AG04449 (cell line): Measurements from ENCODE around the gene NEURL1.

Experiments
- CTCF ChIA-PET: fragments of 350-600 bp; formaldehyde crosslinking; extraction: SDS; loops from one replicate; lab custom pipeline; 2021; ENCODE audit warnings: antibody characterized with exemption; lab: Yijun Ruan, JAX
- POLR2A ChIA-PET: fragments of 400-600, 350-600 bp; formaldehyde crosslinking; extraction: SDS; loops from one replicate; lab custom pipeline; 2020; ENCODE audit warnings: antibody characterized with exemption, inconsistent platforms; lab: Yijun Ruan, JAX
- DNase-seq: peaks from one replicate; pipeline ENCODE4 v3.0.0-alpha.2; 2010; ENCODE audit warnings: low read depth, low spot score
- H3K4me3 ChIP-seq: 2 replicates; pipeline ENCODE4 v1.5.1; 2011; ENCODE audit warnings: low read depth, mild to moderate bottlenecking, control low read depth, low read length
- TF ChIP-seq, protein P1 (sequence below): IDR thresholded peaks from one replicate; pipeline ENCODE4 v1.5.1; 2011; ENCODE audit warnings: mild to moderate bottlenecking, moderate library complexity, low read length, control low read depth, inconsistent platforms; ENCODE audit not compliant: insufficient read depth; ENCODE audit errors: missing control alignments

Gene NEURL1

DNA sequence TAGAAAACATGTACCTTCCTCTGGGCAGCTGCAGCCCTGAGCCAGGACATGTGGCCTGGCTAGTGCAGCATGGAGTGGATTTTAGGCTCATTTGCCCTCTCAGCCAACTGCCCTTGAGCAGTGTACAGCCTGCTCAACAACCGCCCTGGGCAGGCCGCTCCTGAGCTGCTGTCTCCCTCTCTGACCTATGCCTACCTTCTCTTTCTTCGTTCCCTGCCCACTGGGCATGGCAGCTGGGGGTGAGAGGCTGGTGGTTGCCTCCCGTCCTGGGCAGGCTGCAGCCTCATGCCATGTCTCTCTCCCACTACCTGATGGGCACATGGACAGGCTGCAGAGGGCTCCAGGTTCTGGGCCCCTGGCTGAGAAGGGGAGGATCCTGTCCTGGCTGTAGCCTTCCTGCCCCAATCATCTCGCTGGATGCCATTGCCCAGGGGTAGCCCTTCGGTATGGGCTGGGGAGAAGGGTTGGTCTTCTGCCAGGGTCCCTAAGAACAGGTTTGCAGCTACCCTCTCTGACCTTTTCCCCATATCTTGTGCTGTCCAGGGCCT, 97.3 kb downstream of the NEURL1 start:
- ChIA-PET CTCF (interaction anchor here (0.9 to 21.5 kb wide), 6 partner anchors 8 to 94 kb away, joined by 3 to 447 read pairs (median 5); no protein-coding TSS in a partner anchor), POLR2A (no interaction called here)
- DNase-seq = no peak
- TF ChIP-seq, protein P1, sequence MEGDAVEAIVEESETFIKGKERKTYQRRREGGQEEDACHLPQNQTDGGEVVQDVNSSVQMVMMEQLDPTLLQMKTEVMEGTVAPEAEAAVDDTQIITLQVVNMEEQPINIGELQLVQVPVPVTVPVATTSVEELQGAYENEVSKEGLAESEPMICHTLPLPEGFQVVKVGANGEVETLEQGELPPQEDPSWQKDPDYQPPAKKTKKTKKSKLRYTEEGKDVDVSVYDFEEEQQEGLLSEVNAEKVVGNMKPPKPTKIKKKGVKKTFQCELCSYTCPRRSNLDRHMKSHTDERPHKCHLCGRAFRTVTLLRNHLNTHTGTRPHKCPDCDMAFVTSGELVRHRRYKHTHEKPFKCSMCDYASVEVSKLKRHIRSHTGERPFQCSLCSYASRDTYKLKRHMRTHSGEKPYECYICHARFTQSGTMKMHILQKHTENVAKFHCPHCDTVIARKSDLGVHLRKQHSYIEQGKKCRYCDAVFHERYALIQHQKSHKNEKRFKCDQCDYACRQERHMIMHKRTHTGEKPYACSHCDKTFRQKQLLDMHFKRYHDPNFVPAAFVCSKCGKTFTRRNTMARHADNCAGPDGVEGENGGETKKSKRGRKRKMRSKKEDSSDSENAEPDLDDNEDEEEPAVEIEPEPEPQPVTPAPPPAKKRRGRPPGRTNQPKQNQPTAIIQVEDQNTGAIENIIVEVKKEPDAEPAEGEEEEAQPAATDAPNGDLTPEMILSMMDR = no peak
- H3K4me3 ChIP-seq = no peak overlapping the region

GRCh38 chr10:103592186-103593021, 98.9 kb downstream of the NEURL1 start:
- DNase-seq = no peak
- POLR2A ChIA-PET = interaction anchor here (0.5 to 1.0 kb wide), 2 partner anchors 69 to 89 kb away, joined by 3 to 6 read pairs; no protein-coding TSS in a partner anchor
- no peak overlapping the region for H3K4me3 ChIP-seq
- TF ChIP-seq, protein P1 = peak; percentile 80
- CTCF ChIA-PET = interaction anchor here (0.7 to 21.5 kb wide), 24 partner anchors 8 to 276 kb away, joined by 3 to 447 read pairs (median 5); partner anchors contain the start of gene NEURL1

GRCh38 chr10:103593022-103593570, 99.6 kb downstream of the NEURL1 start:
- POLR2A ChIA-PET = interaction anchor here (0.5 to 1.0 kb wide), 2 partner anchors 68 to 90 kb away, joined by 3 to 6 read pairs; no protein-coding TSS in a partner anchor
- TF ChIP-seq, protein P1 = no peak
- DNase-seq = no peak
- no peak overlapping the region for H3K4me3 ChIP-seq
- CTCF ChIA-PET = interaction anchor here (0.7 to 21.5 kb wide), 24 partner anchors 8 to 275 kb away, joined by 3 to 447 read pairs (median 4); partner anchors contain the start of gene NEURL1

GRCh38 chr10:103595933-103596726, 102.6 kb downstream of the NEURL1 start:
- DNase-seq = no peak
- no peak overlapping the region for H3K4me3 ChIP-seq
- TF ChIP-seq, protein P1 = no peak
- POLR2A ChIA-PET = no interaction called here
- CTCF ChIA-PET = interaction anchor here (1.1 to 21.5 kb wide), 5 partner anchors 10 to 289 kb away, joined by 3 to 447 read pairs (median 4); no protein-coding TSS in a partner anchor

DNA sequence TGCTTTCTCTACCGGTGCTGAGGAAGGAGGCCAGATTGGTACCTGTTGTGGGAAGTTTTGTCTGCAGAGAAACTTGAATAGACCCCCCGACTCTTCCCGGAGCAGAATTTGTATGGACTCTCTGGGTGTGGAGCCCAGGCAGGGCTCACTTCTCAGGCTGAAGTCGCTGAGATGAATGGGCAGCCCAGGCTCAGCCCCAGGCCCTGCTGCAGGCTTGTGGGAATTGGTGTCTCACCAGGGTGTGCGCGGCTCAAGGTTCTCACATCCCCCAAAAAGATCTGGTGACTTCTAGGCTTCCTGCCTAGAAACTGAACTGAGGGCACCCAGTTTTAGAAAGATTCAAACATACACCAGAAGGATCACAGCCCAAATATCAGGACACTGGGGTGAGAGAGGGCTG, 103.5 kb downstream of the NEURL1 start:
- POLR2A ChIA-PET = no interaction called here
- no peak for DNase-seq
- TF ChIP-seq, protein P1 = no peak
- CTCF ChIA-PET = interaction anchor here (0.6 to 21.5 kb wide), 7 partner anchors 8 to 288 kb away, joined by 3 to 447 read pairs (median 4); no protein-coding TSS in a partner anchor
- no peak overlapping the region for H3K4me3 ChIP-seq
